ENCODE data around the gene TSN. TPM values are rescaled to one million over a fixed set of nuclear protein-coding genes. Genes with fewer than 3 reads are reported as not detected.

Gene TSN
- 64.9 and 86.9 TPM in 2 replicates for total RNA-seq (ENCODE audit: low replicate concordance)

- Histone ChIP-seq H3K4me3 (peak within 1 kb of the TSS; percentile 92), H3K36me3 (peaks cover 10% of the 10 kb centered on the region), H2AFZ (replicated peaks) (peak within 1 kb of the TSS; percentile 60), H3K27ac (peak within 1 kb of the TSS; percentile 91), H3K4me2 (peak within 1 kb of the TSS; percentile 92), H3K9me3 (ENCODE audit: low read depth) (no peaks in the 10 kb centered on the region), H4K20me1 (ENCODE audit: low read depth) (peaks cover 5% of the 10 kb centered on the region), H3F3A (ENCODE audit: low read depth) (peaks cover 3% of the 10 kb centered on the region), H3K4me1 (peaks cover 5% of the 10 kb centered on the region), H3K79me2 (ENCODE audit: low read depth) (peaks cover 59% of the 10 kb centered on the region), H3K27me3 (no peaks in the 10 kb centered on the region), H3K9ac (peak within 1 kb of the TSS; percentile 96)
- Mint-ChIP-seq H3K27me3 (ENCODE audit: insufficient read depth, low read depth) (peaks cover 2% of the 10 kb centered on the region), H3K4me3 (peak within 1 kb of the TSS; percentile 89), H3K4me1 (peaks cover 17% of the 10 kb centered on the region), H3K27ac (peak within 1 kb of the TSS; percentile 25), H3K36me3 (no peaks in the 10 kb centered on the region), H3K9me3 (no peaks in the 10 kb centered on the region)
- TF ChIP-seq EZH2 (IDR thresholded peaks at IDR 0.05), result no peak
- no peak for TF ChIP-seq CTCF (IDR thresholded peaks at IDR 0.05)
- TF ChIP-seq EZH2phosphoT487 (IDR thresholded peaks at IDR 0.05), result no peak
- DNase-seq (ENCODE audit: low spot score), result peak; percentile 100
These were observed at the start of gene TSN for GRCh38 chr2:121755237-121756111. TSS of gene TSN (plus strand) at chr2:121755651. CDS start at chr2:121755780, 129 bp downstream.

GRCh38 chr2:121705958-121706357 is 49.5 kb upstream of the TSN start:
- Histone ChIP-seq H3K9me3 (ENCODE audit: low read depth) (no peaks in the 10 kb centered on the region), H3F3A (ENCODE audit: low read depth) (peaks cover 11% of the 10 kb centered on the region), H3K4me3 (no peak overlapping the region), H3K4me2 (no peak overlapping the region), H3K4me1 (peaks cover 18% of the 10 kb centered on the region), H3K36me3 (no peaks in the 10 kb centered on the region), H4K20me1 (ENCODE audit: low read depth) (no peaks in the 10 kb centered on the region), H3K79me2 (ENCODE audit: low read depth) (no peaks in the 10 kb centered on the region), H2AFZ (replicated peaks) (no peak overlapping the region), H3K9ac (no peak overlapping the region), H3K27me3 (no peaks in the 10 kb centered on the region), H3K27ac (no peak overlapping the region)
- Mint-ChIP-seq H3K27ac (no peak overlapping the region), H3K9me3 (no peaks in the 10 kb centered on the region), H3K4me3 (no peak overlapping the region), H3K27me3 (ENCODE audit: insufficient read depth, low read depth) (peaks cover 3% of the 10 kb centered on the region), H3K36me3 (no peaks in the 10 kb centered on the region), H3K4me1 (peaks cover 34% of the 10 kb centered on the region)
- DNase-seq (ENCODE audit: low spot score), result no peak
- TF ChIP-seq EZH2phosphoT487 (IDR thresholded peaks at IDR 0.05) (no peak), EZH2 (IDR thresholded peaks at IDR 0.05) (no peak), CTCF (IDR thresholded peaks at IDR 0.05) (no peak)

GRCh38 chr2:121707344-121707919 is 48.0 kb upstream of the TSN start:
- Mint-ChIP-seq H3K4me1 (peaks cover 34% of the 10 kb centered on the region), H3K27me3 (ENCODE audit: insufficient read depth, low read depth) (peaks cover under 1% of the 10 kb centered on the region), H3K4me3 (no peak overlapping the region), H3K36me3 (no peaks in the 10 kb centered on the region), H3K27ac (peak overlapping the region; percentile 15), H3K9me3 (no peaks in the 10 kb centered on the region)
- Histone ChIP-seq H3K4me3 (no peak overlapping the region), H3K4me1 (peaks cover 18% of the 10 kb centered on the region), H3K9me3 (ENCODE audit: low read depth) (no peaks in the 10 kb centered on the region), H3K9ac (no peak overlapping the region), H3K36me3 (no peaks in the 10 kb centered on the region), H3K79me2 (ENCODE audit: low read depth) (no peaks in the 10 kb centered on the region), H4K20me1 (ENCODE audit: low read depth) (no peaks in the 10 kb centered on the region), H3K27me3 (no peaks in the 10 kb centered on the region), H3K27ac (no peak overlapping the region), H3F3A (ENCODE audit: low read depth) (peaks cover 11% of the 10 kb centered on the region), H3K4me2 (peak overlapping the region; percentile 38), H2AFZ (replicated peaks) (no peak overlapping the region)
- TF ChIP-seq EZH2phosphoT487 (IDR thresholded peaks at IDR 0.05) (no peak), CTCF (IDR thresholded peaks at IDR 0.05) (no peak), EZH2 (IDR thresholded peaks at IDR 0.05) (no peak)
- no peak for DNase-seq (ENCODE audit: low spot score)

All from neural progenitor cell (in vitro differentiated cells).